ENCODE measurements around the gene HSDL1. TPM values are rescaled to one million over a fixed set of nuclear protein-coding genes. Genes with fewer than 3 reads are reported as not detected.

The HSDL1 gene
- total RNA-seq, 1 donor from 2014 or later, result 15.3 TPM

DNA sequence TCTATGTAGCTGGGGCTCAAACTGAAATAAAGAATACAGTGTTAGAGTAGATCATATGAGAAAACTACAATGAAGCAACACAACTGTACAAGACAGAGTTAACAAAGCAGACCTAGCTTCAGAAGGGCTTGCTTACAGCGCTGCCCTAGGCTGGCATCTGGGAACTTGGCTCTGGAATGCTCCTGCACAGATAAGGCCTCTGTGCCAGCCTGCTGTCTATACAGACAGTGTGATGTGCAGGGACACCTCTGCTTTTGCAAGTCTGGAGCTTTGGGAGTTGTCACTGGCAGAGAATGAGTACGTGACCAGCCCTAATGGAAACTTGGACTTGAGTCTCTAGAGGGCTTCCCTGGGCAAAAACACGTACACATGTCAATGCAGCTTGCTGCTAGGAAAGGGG lies 70.3 kb downstream of the HSDL1 start:
- peaks cover 89% of the 10 kb centered on the region for H3K36me3 Mint-ChIP-seq (ENCODE audit: low read depth)
- TF ChIP-seq, protein P1, sequence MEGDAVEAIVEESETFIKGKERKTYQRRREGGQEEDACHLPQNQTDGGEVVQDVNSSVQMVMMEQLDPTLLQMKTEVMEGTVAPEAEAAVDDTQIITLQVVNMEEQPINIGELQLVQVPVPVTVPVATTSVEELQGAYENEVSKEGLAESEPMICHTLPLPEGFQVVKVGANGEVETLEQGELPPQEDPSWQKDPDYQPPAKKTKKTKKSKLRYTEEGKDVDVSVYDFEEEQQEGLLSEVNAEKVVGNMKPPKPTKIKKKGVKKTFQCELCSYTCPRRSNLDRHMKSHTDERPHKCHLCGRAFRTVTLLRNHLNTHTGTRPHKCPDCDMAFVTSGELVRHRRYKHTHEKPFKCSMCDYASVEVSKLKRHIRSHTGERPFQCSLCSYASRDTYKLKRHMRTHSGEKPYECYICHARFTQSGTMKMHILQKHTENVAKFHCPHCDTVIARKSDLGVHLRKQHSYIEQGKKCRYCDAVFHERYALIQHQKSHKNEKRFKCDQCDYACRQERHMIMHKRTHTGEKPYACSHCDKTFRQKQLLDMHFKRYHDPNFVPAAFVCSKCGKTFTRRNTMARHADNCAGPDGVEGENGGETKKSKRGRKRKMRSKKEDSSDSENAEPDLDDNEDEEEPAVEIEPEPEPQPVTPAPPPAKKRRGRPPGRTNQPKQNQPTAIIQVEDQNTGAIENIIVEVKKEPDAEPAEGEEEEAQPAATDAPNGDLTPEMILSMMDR (IDR thresholded peaks at IDR 0.05), result no peak
- H3K27me3 Mint-ChIP-seq, result no peaks in the 10 kb centered on the region
- DNase-seq (no peak), ATAC-seq (ENCODE audit: low read depth) (no peak)
- H3K9me3 Mint-ChIP-seq, result no peaks in the 10 kb centered on the region
- intact Hi-C loops (cut with micrococcal nuclease), result no loop called here
- POLR2A ChIA-PET, result no interaction called here
- no peak overlapping the region for H3K27ac Mint-ChIP-seq
- H3K4me1 Mint-ChIP-seq, result no peaks in the 10 kb centered on the region
- H3K4me3 Mint-ChIP-seq, result no peak overlapping the region
- CTCF ChIA-PET, result no interaction called here

Other genes starting within 250 kb of the HSDL1 start
- gene MLYCD, start 246.1 kb downstream of the HSDL1 start, total RNA-seq, result 8.7 and 10.8 TPM in 2 replicates
- gene OSGIN1, start 191.9 kb downstream of the HSDL1 start, total RNA-seq, result 1.6 TPM in 2 replicates
- gene NECAB2, start 176.9 kb downstream of the HSDL1 start, total RNA-seq, result not detected in 2 replicates
- not detected in 2 replicates for gene SLC38A8, start 102.4 kb downstream of the HSDL1 start, total RNA-seq
- gene MBTPS1, start 28.2 kb downstream of the HSDL1 start, total RNA-seq, result 74.1 and 79.2 TPM in 2 replicates
- gene DNAAF1, start 131 bp upstream of the HSDL1 start, total RNA-seq, result not detected in 2 replicates
- 79.6 and 85.1 TPM in 2 replicates for gene TAF1C, start 41.9 kb upstream of the HSDL1 start, total RNA-seq
- gene ADAD2, start 46.0 kb upstream of the HSDL1 start, total RNA-seq, result not detected in 2 replicates
- gene KCNG4, start 94.8 kb upstream of the HSDL1 start, total RNA-seq, result not detected in 2 replicates
- gene WFDC1, start 149.7 kb upstream of the HSDL1 start, total RNA-seq, result not detected in 2 replicates
- not detected in 2 replicates for gene ATP2C2, start 223.4 kb upstream of the HSDL1 start, total RNA-seq

All from activated B cell treated with CpG ODN at 0.5 μM for 24 hours (primary cell).